SHP77 (cell line): ENCODE results near the gene KRTAP19-3.
A peak's percentile ranks its signal among the peaks of the same experiment; 100 is the strongest.

Source experiments
- DNase-seq, 2 experiments: peaks; one replicate each; lab custom pipeline; 2025; lab: John Stamatoyannopoulos, UW

KRTAP19-3 gene

DNA sequence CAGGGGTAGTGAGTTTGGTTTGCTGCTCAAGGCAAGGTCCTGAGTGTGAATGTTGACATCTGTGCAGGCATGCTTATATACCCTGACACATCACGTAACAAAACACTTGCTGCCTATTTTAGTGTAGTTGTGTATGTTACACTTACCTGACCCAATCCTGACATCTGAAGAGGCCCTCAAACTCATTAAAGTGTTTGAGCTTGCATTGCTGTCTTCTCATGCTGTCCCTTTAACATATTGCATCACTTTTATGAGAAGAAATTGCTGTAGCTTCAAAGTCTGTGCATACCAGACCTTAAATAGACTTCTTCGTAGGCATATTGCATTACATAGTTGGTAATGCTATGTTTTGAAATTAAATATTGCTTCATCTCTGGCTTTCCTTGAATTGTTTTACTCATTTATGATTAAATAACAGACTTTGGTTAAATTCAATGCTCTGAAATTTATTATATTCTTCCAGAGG lies at the start of gene KRTAP19-3:
Gene KRTAP19-3 (minus strand): TSS at position 51 of the 466 bp plus-strand sequence. CDS start 56 bp downstream, outside the sequence.
- DNase-seq, result no peak

DNA sequence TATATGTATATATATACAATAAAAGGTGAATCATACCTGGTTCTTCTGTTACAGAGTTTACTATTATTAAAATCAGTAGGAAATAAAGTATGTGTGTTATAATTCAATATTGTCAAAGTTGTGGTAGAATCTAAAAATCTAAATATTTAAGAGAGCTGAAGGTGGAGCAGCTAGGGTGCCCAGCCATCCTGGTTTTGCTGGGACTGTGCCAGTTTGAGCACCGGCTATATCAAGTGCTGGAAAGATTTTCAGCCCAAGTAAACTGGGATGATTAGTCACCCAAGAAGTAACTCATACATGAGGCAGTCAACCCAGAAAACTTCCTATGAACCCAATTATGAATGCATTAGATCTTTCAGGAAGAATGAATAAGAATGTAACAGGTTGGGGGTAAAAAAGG lies 27.1 kb upstream of the KRTAP19-3 start:
- no peak for DNase-seq

DNA sequence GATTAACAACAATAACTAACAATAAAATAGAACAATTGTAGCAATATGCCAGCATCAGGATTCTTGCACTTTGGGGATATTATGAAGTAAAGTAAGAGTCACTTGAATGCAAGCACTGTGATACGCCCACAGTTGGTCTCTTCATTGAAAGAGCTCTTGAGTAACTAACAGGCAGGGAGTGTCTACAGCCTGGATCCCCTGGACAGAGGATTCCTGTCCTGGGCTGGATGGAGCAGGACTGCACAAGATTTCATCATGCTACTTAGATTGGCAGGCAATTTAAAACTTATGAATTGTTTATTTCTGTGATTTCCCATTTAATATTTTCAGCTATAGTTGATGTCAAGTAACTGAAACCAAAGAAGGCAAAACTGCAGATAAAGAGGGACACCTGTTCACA lies 23.9 kb upstream of the KRTAP19-3 start:
- DNase-seq, result no peak

- DNase-seq, result peak in 1 of 2 experiments; percentile 4
These were observed 13.9 kb upstream of the KRTAP19-3 start for GRCh38 chr21:30505621-30506205.

- DNase-seq, result no peak
These were observed 10.2 kb upstream of the KRTAP19-3 start, which contains the start of gene KRTAP19-5 for GRCh38 chr21:30502041-30502440. Gene KRTAP19-5 (minus strand): TSS chr21:30502141. CDS start chr21:30502090, 51 bp downstream.

GRCh38 chr21:30497065-30497464 lies 5.3 kb upstream of the KRTAP19-3 start, which contains the start of gene KRTAP19-4:
Gene KRTAP19-4 (minus strand): TSS chr21:30497165. CDS start chr21:30497110, 55 bp downstream.
- no peak for DNase-seq

- no peak for DNase-seq
These were observed 4.5 kb downstream of the KRTAP19-3 start, which contains the start of gene KRTAP19-2 for GRCh38 chr21:30487336-30487735. Gene KRTAP19-2 (minus strand): TSS chr21:30487436. CDS start chr21:30487348, 88 bp downstream.

- no peak for DNase-seq
These were observed 5.6 kb downstream of the KRTAP19-3 start for GRCh38 chr21:30486180-30486579.

DNA sequence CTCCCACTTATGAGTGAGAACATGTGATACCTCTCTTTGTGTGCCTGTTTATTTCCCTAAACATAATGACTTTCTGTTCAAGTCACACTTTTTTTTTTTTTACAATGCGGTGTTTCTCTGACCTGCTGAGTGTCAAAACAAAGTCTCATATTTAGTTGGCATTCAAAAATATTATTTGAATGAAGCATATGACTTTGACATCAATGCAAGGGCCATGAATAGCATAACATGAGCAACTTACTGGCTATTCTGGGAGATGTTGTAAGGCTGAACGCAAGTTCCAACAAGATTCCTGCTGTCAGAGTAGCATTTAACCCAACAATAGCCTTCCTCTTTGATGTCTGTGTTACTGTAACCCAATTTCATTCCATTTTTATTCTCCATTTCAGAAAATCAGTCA lies 9.7 kb downstream of the KRTAP19-3 start:
- no peak for DNase-seq

DNA sequence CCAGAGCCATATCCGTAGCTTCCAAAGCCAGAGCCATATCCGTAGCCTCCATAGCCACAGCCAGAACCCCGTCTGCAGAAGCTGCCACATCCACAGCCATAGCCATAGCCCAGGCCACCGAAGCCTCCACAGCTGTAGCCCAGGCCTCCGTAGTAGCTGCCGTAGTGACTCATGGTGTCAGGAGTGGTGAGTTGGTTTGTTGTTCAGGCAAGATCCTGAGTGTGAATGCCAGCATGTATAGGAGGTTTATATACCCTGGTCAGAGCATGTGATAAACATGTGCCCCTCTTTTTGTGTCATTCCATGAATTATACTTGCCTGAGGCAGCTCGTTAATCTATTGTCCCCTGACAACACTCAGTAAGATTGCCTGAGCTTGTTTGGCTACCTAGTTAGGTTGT lies 11.7 kb downstream of the KRTAP19-3 start, which contains the start of gene KRTAP19-1:
Gene KRTAP19-1 (minus strand): TSS at position 223 of the 400 bp plus-strand sequence. CDS start 50 bp downstream, at position 173.
- no peak for DNase-seq

- DNase-seq, result peak in 1 of 2 experiments; percentile 9
These were observed 12.6 kb downstream of the KRTAP19-3 start for GRCh38 chr21:30479259-30479658.

- no peak for DNase-seq
These were observed 13.8 kb downstream of the KRTAP19-3 start for GRCh38 chr21:30478004-30478403.

DNA sequence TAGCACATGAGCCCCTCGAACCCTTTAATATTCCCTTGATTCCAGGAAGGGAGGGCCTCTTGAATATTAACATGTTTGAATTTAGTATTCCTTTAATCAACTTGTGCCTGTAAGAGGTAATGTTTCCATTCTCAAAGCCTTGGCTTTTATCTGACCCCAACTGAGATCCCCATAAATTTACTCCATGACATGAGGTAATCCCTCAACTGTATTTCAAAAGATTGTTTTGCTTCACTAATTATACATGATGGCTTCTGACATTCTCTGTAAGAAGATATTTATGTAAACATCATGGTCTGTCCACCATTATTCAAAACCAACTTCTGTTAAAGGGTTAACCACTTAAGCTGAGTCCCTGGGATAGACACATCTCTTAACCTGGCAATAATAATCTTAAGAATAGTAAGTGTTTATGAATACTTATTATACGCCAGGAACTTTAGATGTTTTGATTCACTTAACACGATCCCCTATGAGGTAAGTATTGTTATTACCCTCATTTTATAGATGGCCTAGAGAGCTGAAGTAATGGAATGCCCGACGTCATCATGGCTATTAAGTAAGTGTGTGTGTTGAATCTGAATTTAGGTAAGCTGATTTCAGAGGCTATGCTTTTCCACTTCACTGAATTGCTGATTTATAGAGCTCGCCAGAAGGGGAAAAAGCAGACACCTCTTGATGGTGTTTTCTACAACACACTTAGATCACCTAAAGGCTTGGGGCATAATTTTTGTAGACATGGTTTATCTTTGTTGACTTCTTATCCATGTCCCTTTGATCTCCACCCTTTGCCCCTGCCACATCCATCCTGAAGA lies 22.7 kb downstream of the KRTAP19-3 start:
- DNase-seq, result no peak

- DNase-seq, result peak in 1 of 2 experiments; percentile 7
These were observed 28.1 kb downstream of the KRTAP19-3 start for GRCh38 chr21:30463713-30464112.

DNA sequence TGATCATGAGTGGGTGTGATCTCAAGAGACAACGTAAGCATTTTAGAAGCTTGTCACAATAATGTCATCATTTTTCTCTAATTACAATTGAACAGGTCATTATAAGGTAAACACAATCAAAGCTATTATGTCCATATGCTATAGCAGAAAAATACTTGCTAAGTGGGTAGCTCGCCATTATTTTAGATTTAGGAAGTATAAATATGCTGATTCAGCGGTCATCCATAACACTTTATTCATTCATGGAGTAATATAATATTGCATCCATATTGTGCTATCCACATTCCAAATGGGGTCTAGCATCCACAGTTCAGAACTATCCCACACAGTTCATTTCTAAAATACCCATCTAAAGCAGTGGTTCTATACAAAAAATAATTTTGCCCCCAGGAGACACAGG lies 43.3 kb downstream of the KRTAP19-3 start:
- DNase-seq, result no peak

GRCh38 chr21:30447056-30447455 lies 44.8 kb downstream of the KRTAP19-3 start:
- DNase-seq, result no peak

- no peak for DNase-seq
These were observed 47.6 kb downstream of the KRTAP19-3 start for GRCh38 chr21:30444204-30444603.

DNA sequence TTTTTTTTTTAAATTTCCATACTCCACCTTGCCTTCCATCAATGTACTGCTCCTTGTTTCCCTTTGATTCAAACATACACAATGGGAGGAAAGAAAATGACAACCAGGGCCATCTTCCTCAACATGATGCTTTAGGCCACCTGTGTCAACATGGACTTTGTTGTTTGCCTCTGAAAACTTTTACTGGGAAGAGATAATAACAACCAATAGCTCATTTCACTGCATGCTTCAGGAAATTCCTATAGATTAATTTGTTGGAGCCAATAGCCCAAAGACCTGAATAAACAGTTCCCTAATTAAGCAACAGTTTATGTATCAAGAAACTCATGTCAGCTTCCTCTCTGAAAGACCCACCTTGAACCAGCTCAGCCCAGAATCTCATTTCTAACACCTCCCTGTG lies 48.6 kb downstream of the KRTAP19-3 start:
- no peak for DNase-seq
